ENCODE measurements around the gene AMOT. TPM values are rescaled to one million over a fixed set of nuclear protein-coding genes. Genes with fewer than 3 reads are reported as not detected.

AMOT gene
- polyA plus RNA-seq (2013), result 7.8 TPM

DNA sequence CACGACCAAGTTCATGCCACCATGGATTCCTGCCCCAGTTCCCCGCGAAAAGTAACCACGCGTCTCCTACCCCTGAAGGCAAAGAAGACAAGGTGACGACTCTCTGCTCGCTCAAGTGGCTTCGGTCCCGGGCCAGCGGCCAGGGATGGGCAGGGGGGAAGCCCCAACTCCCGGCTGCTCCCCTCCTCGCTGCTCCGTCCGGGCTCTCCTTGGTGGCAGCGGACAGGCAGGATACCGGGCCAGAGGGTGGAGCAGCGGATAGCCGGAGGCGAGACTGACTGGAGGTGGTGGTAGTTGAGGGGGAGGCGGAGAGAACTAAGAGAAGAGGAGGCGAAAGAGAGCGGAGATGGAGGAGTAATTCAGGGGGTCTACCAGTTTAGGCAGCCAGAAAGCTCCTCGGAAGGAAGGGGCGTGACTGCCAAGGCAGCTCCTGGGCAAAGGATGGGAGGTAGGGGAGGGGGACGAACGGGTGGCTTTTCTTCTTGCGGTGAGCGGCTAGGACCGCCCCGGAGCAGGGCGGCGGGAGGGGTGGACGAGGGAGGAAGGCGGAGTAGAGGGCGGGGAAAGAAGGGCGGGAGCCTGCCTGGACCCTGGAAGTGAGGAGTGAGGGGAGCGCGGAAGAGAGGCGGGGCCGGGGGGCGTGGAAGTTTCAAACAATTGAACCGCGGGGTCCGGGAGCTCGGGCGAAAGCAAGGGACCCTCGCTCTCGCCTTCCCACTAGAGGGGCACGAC, at the start of gene AMOT:
Gene AMOT (minus strand): TSS at position 450 of the 732 bp plus-strand sequence. CDS start 17,705 bp downstream, outside the sequence.
- peak; percentile 77 to 90 (median 89) for DNase-seq
- POLR2A ChIA-PET, result interaction anchor here (0.6 kb wide), 1 partner anchor 11 kb away, joined by 4 read pairs; no protein-coding TSS in a partner anchor
- Histone ChIP-seq H3K27me3 (replicated peaks in 2 of 5; ENCODE audit: control insufficient read depth in 4 of 5, insufficient read depth in 5 of 5, low read length in 4 of 5) (peaks cover 0 to 43% (median 0%) of the 10 kb centered on the region in 5 experiments), H3K36me3 (ENCODE audit: control insufficient read depth in 4 of 4, insufficient read depth in 4 of 4, low read length in 3 of 4) (no peaks in the 10 kb centered on the region), H3K4me1 (ENCODE audit: control extremely low read depth in 1 of 4, control insufficient read depth in 4 of 4, insufficient read depth in 4 of 4, low read length in 3 of 4) (peaks cover 0 to 17% (median 5%) of the 10 kb centered on the region in 4 experiments), H3K4me3 (ENCODE audit: control insufficient read depth in 1 of 7, extremely low read depth in 1 of 7, insufficient read depth in 4 of 7, low read depth in 2 of 7, low read length in 6 of 7) (peak within 1 kb of the TSS; percentile 61 to 89 (median 73)), H3K27ac (ENCODE audit: insufficient read depth in 1 of 2, low read depth in 1 of 2, low read length in 2 of 2, poor library complexity in 1 of 2, severe bottlenecking in 2 of 2) (peak within 1 kb of the TSS in 1 of 2 experiments; percentile 49), H3K9me3 (ENCODE audit: control extremely low read depth in 1 of 5, control insufficient read depth in 4 of 5, insufficient read depth in 2 of 5, low read depth in 1 of 5, low read length in 4 of 5) (no peaks in the 10 kb centered on the region)
- CTCF ChIA-PET, result interaction anchor here (0.9 to 2.3 kb wide), 4 partner anchors 9 to 33 kb away, joined by 3 to 5 read pairs (median 4); no protein-coding TSS in a partner anchor
- 14% methylated on average over 40 of the region's 49 CpGs for WGBS (ENCODE audit: insufficient coverage)

- ChIA-PET CTCF (no interaction called here), POLR2A (no interaction called here)
- H3K27me3 ChIP-seq (replicated peaks in 2 of 5; ENCODE audit: control insufficient read depth in 4 of 5, insufficient read depth in 5 of 5, low read length in 4 of 5), result no peaks in the 10 kb centered on the region
- peak overlapping the region in 1 of 7 experiments; percentile 25 for H3K4me3 ChIP-seq (ENCODE audit: control insufficient read depth in 1 of 7, extremely low read depth in 1 of 7, insufficient read depth in 4 of 7, low read depth in 2 of 7, low read length in 6 of 7)
- peaks cover 6 to 25% (median 8%) of the 10 kb centered on the region in 4 experiments for H3K4me1 ChIP-seq (ENCODE audit: control extremely low read depth in 1 of 4, control insufficient read depth in 4 of 4, insufficient read depth in 4 of 4, low read length in 3 of 4)
- 14% methylated on average over 4 of the region's 9 CpGs for WGBS (ENCODE audit: insufficient coverage)
- H3K27ac ChIP-seq (ENCODE audit: insufficient read depth in 1 of 2, low read depth in 1 of 2, low read length in 2 of 2, poor library complexity in 1 of 2, severe bottlenecking in 2 of 2), result no peak overlapping the region
- no peaks in the 10 kb centered on the region for H3K9me3 ChIP-seq (ENCODE audit: control extremely low read depth in 1 of 5, control insufficient read depth in 4 of 5, insufficient read depth in 2 of 5, low read depth in 1 of 5, low read length in 4 of 5)
- H3K36me3 ChIP-seq (ENCODE audit: control insufficient read depth in 4 of 4, insufficient read depth in 4 of 4, low read length in 3 of 4), result no peaks in the 10 kb centered on the region
- DNase-seq, result peak in 2 of 3 donors; percentile 71 to 82
Observed at GRCh38 chrX:112889400-112889799, 48.8 kb upstream of the AMOT start.

GRCh38 chrX:112888916-112889315, 48.3 kb upstream of the AMOT start:
- H3K4me3 ChIP-seq (ENCODE audit: control insufficient read depth in 1 of 7, extremely low read depth in 1 of 7, insufficient read depth in 4 of 7, low read depth in 2 of 7, low read length in 6 of 7), result no peak overlapping the region
- CTCF ChIA-PET, result no interaction called here
- WGBS (ENCODE audit: insufficient coverage), result 46% methylated on average over 1 of the region's 2 CpGs
- POLR2A ChIA-PET, result no interaction called here
- DNase-seq, result peak in 2 of 3 donors; percentile 44 to 63
- no peaks in the 10 kb centered on the region for H3K36me3 ChIP-seq (ENCODE audit: control insufficient read depth in 4 of 4, insufficient read depth in 4 of 4, low read length in 3 of 4)
- H3K27ac ChIP-seq (ENCODE audit: insufficient read depth in 1 of 2, low read depth in 1 of 2, low read length in 2 of 2, poor library complexity in 1 of 2, severe bottlenecking in 2 of 2), result no peak overlapping the region
- H3K4me1 ChIP-seq (ENCODE audit: control extremely low read depth in 1 of 4, control insufficient read depth in 4 of 4, insufficient read depth in 4 of 4, low read length in 3 of 4), result peaks cover 6 to 29% (median 8%) of the 10 kb centered on the region in 4 experiments
- H3K9me3 ChIP-seq (ENCODE audit: control extremely low read depth in 1 of 5, control insufficient read depth in 4 of 5, insufficient read depth in 2 of 5, low read depth in 1 of 5, low read length in 4 of 5), result no peaks in the 10 kb centered on the region
- H3K27me3 ChIP-seq (replicated peaks in 2 of 5; ENCODE audit: control insufficient read depth in 4 of 5, insufficient read depth in 5 of 5, low read length in 4 of 5), result no peaks in the 10 kb centered on the region

GRCh38 chrX:112877771-112878173, 37.1 kb upstream of the AMOT start:
- ChIA-PET CTCF (no interaction called here), POLR2A (no interaction called here)
- H3K27ac ChIP-seq (ENCODE audit: insufficient read depth in 1 of 2, low read depth in 1 of 2, low read length in 2 of 2, poor library complexity in 1 of 2, severe bottlenecking in 2 of 2), result no peak overlapping the region
- peaks cover 0 to 2% (median 0%) of the 10 kb centered on the region in 5 experiments for H3K27me3 ChIP-seq (replicated peaks in 2 of 5; ENCODE audit: control insufficient read depth in 4 of 5, insufficient read depth in 5 of 5, low read length in 4 of 5)
- no peaks in the 10 kb centered on the region for H3K9me3 ChIP-seq (ENCODE audit: control extremely low read depth in 1 of 5, control insufficient read depth in 4 of 5, insufficient read depth in 2 of 5, low read depth in 1 of 5, low read length in 4 of 5)
- 63% methylated on average over 3 of the region's 3 CpGs for WGBS (ENCODE audit: insufficient coverage)
- no peak overlapping the region for H3K4me3 ChIP-seq (ENCODE audit: control insufficient read depth in 1 of 7, extremely low read depth in 1 of 7, insufficient read depth in 4 of 7, low read depth in 2 of 7, low read length in 6 of 7)
- no peak for DNase-seq
- H3K4me1 ChIP-seq (ENCODE audit: control extremely low read depth in 1 of 4, control insufficient read depth in 4 of 4, insufficient read depth in 4 of 4, low read length in 3 of 4), result peaks cover 0 to 2% (median 0%) of the 10 kb centered on the region in 4 experiments
- H3K36me3 ChIP-seq (ENCODE audit: control insufficient read depth in 4 of 4, insufficient read depth in 4 of 4, low read length in 3 of 4), result no peaks in the 10 kb centered on the region

DNA sequence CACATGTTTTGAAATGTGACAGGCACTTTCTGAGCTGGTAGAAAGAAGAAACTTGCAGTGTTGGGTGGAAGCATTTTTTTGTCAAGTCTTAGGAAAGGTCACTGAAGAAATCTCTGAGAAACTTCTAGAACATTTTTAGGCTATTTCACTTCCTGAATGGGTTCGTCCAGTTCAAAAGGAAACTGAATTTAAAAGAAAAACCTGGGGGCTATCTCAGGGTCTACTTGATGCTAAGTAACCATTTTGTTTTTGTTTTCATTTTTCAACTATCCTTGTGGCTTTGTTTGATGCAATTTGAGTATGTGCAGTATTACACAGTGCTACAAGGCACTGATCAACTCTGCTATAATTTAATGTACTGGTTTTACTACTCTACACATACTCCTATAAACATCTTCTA, 34.0 kb upstream of the AMOT start:
- Histone ChIP-seq H3K4me3 (ENCODE audit: control insufficient read depth in 1 of 7, extremely low read depth in 1 of 7, insufficient read depth in 4 of 7, low read depth in 2 of 7, low read length in 6 of 7) (no peak overlapping the region), H3K27me3 (replicated peaks in 2 of 5; ENCODE audit: control insufficient read depth in 4 of 5, insufficient read depth in 5 of 5, low read length in 4 of 5) (no peaks in the 10 kb centered on the region), H3K36me3 (ENCODE audit: control insufficient read depth in 4 of 4, insufficient read depth in 4 of 4, low read length in 3 of 4) (no peaks in the 10 kb centered on the region), H3K9me3 (ENCODE audit: control extremely low read depth in 1 of 5, control insufficient read depth in 4 of 5, insufficient read depth in 2 of 5, low read depth in 1 of 5, low read length in 4 of 5) (no peaks in the 10 kb centered on the region), H3K27ac (ENCODE audit: insufficient read depth in 1 of 2, low read depth in 1 of 2, low read length in 2 of 2, poor library complexity in 1 of 2, severe bottlenecking in 2 of 2) (no peak overlapping the region), H3K4me1 (ENCODE audit: control extremely low read depth in 1 of 4, control insufficient read depth in 4 of 4, insufficient read depth in 4 of 4, low read length in 3 of 4) (peaks cover 0 to 2% (median 0%) of the 10 kb centered on the region in 4 experiments)
- 25% methylated on average over 1 of the region's 1 CpG for WGBS (ENCODE audit: insufficient coverage)
- CTCF ChIA-PET, result interaction anchor here (1.0 to 1.7 kb wide), 5 partner anchors 9 to 127 kb away, joined by 3 to 8 read pairs (median 3); partner anchors contain the start of gene AMOT
- DNase-seq, result no peak
- POLR2A ChIA-PET, result no interaction called here

DNA sequence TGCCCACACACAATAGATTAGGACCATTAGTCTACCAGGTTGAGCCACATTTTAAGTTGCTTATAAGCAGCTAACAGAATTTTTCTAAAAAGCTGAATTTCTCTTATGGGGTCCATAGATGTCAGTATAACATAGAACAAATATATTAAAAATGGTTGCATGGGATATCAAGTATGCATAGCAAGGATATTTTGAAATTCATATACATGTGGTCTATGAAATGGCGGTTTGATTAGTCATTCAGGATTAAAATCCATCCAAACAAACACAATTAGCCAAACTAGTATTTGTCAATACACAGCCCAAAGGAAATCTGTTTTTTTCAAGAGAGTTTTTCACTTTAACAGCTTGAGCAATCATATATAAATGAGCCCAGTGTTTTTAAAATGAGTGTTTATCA, 33.5 kb upstream of the AMOT start:
- Histone ChIP-seq H3K36me3 (ENCODE audit: control insufficient read depth in 4 of 4, insufficient read depth in 4 of 4, low read length in 3 of 4) (no peaks in the 10 kb centered on the region), H3K27ac (ENCODE audit: insufficient read depth in 1 of 2, low read depth in 1 of 2, low read length in 2 of 2, poor library complexity in 1 of 2, severe bottlenecking in 2 of 2) (no peak overlapping the region), H3K4me1 (ENCODE audit: control extremely low read depth in 1 of 4, control insufficient read depth in 4 of 4, insufficient read depth in 4 of 4, low read length in 3 of 4) (peaks cover 0 to 2% (median 0%) of the 10 kb centered on the region in 4 experiments), H3K4me3 (ENCODE audit: control insufficient read depth in 1 of 7, extremely low read depth in 1 of 7, insufficient read depth in 4 of 7, low read depth in 2 of 7, low read length in 6 of 7) (no peak overlapping the region), H3K27me3 (replicated peaks in 2 of 5; ENCODE audit: control insufficient read depth in 4 of 5, insufficient read depth in 5 of 5, low read length in 4 of 5) (no peaks in the 10 kb centered on the region), H3K9me3 (ENCODE audit: control extremely low read depth in 1 of 5, control insufficient read depth in 4 of 5, insufficient read depth in 2 of 5, low read depth in 1 of 5, low read length in 4 of 5) (no peaks in the 10 kb centered on the region)
- no CpG with 5 or more reads among the region's 1 CpG for WGBS (ENCODE audit: insufficient coverage)
- POLR2A ChIA-PET, result no interaction called here
- peak; percentile 16 to 65 (median 59) for DNase-seq
- CTCF ChIA-PET, result interaction anchor here (1.0 to 1.7 kb wide), 5 partner anchors 9 to 128 kb away, joined by 3 to 8 read pairs (median 3); partner anchors contain the start of gene AMOT

- POLR2A ChIA-PET, result no interaction called here
- Histone ChIP-seq H3K4me1 (ENCODE audit: control extremely low read depth in 1 of 4, control insufficient read depth in 4 of 4, insufficient read depth in 4 of 4, low read length in 3 of 4) (no peaks in the 10 kb centered on the region), H3K9me3 (ENCODE audit: control extremely low read depth in 1 of 5, control insufficient read depth in 4 of 5, insufficient read depth in 2 of 5, low read depth in 1 of 5, low read length in 4 of 5) (no peaks in the 10 kb centered on the region), H3K27me3 (replicated peaks in 2 of 5; ENCODE audit: control insufficient read depth in 4 of 5, insufficient read depth in 5 of 5, low read length in 4 of 5) (no peaks in the 10 kb centered on the region), H3K4me3 (ENCODE audit: control insufficient read depth in 1 of 7, extremely low read depth in 1 of 7, insufficient read depth in 4 of 7, low read depth in 2 of 7, low read length in 6 of 7) (no peak overlapping the region), H3K27ac (ENCODE audit: insufficient read depth in 1 of 2, low read depth in 1 of 2, low read length in 2 of 2, poor library complexity in 1 of 2, severe bottlenecking in 2 of 2) (no peak overlapping the region), H3K36me3 (ENCODE audit: control insufficient read depth in 4 of 4, insufficient read depth in 4 of 4, low read length in 3 of 4) (no peaks in the 10 kb centered on the region)
- no peak for DNase-seq
- WGBS (ENCODE audit: insufficient coverage), result no CpG with 5 or more reads among the region's 3 CpGs
- CTCF ChIA-PET, result no interaction called here
Observed at GRCh38 chrX:112868586-112868985, 28.0 kb upstream of the AMOT start.
